ENCODE data around the gene B3GNT5.

Gene B3GNT5

DNA sequence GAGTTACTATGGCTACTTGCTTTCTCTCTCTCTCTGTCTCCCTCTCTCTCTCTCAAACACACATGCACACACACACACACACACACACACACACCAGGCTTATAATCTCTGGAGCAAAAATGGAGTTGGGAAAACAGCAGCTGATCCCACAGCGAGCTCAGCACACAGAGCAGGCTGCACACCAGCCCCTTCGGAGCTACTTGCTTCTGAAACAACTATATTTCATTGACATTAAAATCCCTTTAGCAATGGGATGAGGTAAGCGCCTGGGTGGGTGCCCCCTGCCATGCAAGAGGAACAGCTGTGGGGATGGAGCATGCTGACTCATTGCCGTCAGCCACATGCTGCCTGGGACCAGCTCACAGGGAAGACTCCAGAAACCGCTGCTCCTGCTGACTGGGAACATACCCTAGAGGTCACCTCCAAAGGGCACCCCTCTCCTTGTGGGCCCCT lies 45.7 kb downstream of the B3GNT5 start:
- no peak for DNase-seq

DNA sequence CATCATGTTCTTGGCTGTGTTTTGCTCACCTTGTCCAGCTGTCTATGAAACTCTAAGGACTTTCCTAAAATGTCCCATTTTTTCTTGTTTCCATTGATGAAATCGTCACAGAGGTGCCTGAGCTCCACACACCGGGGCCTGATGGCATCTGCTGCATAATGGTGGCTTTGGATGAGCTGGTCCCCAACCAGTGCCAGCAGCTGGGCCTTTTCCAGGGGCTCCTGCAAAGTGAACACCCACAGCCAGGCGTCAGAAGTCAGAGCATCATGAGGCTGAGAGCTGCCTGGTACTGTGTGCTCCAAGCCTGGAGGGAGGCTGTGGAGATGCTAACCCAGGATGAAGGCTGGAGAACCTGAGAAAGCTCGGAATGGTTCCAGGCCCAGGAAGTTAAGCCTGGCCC lies 46.9 kb downstream of the B3GNT5 start:
- DNase-seq = no peak

DNA sequence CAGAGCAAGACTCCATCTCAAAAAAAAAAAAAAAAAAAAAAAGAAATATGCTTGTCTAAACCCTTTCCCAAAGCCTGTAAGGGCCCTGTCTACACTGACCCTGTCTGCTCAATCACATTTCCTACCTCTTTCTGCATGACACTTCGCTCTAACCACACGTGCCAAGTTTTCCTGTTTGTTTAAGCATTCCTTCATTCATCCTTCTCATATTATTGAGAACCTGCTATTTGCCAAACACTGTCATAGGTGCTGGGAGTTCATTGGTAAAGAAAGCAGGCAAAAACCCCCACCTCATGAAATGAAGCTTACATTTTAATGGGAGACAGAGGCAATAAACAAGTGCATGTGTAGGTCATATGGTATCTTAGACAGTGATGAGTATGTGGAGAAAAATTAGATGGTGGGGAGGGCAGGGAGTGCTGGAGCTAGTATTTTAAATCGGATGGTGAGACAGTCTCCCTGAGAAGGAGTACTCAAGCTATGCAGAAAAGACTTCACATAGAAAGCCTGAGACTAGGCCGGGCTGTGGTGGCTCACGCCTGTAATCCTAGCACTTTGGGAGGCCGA lies 48.0 kb downstream of the B3GNT5 start:
- no peak for DNase-seq

DNA sequence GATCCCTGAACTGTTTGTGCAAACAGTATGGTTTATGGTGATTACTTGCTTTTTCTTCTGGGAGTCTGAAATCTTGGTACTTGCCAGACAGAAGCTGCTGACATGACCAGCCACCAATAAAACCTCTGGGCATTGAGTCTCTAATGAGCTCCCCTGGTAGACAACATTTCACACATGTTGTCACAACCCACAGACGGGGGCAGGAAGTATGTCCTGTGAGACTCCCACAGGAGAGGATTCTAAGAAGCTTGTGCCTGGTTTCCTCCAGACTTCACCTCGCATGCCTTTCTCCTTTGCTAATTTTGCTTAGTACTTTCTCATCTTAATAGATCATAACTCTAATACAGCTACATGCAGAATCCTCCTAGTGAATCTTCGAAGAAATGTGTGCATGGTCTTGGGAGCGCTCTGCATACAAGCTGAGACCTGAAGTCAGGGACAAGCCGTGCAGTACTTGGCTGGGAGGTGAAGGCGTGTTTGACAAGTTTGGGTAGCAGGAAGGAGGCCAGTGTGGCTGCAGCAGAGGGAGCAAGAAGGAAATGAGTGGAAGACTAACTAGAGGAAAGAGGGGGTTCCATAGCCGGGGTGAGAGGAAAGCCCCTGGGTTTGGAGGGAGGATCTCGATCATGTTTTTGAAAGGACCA lies 49.0 kb downstream of the B3GNT5 start:
- no peak for DNase-seq

DNA sequence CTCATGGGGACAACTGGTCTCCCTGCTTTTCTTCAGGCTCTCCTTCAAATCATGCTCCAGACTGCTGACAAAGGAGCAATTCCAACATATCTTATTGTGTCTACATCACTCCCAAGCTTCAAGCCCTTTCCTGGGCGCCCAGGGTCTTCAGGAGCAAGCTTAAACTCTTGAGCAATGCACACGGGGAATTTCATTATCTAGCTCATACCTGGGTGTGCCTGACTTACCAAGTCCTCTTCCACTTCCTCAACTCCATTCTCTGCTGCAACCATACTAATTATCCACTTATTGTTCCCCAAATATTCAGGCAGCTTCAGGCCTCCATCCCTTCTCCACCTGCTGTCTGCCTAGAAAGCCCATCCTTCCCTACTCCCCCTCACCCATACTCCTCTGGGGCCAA lies 50.6 kb downstream of the B3GNT5 start:
- DNase-seq = no peak

DNA sequence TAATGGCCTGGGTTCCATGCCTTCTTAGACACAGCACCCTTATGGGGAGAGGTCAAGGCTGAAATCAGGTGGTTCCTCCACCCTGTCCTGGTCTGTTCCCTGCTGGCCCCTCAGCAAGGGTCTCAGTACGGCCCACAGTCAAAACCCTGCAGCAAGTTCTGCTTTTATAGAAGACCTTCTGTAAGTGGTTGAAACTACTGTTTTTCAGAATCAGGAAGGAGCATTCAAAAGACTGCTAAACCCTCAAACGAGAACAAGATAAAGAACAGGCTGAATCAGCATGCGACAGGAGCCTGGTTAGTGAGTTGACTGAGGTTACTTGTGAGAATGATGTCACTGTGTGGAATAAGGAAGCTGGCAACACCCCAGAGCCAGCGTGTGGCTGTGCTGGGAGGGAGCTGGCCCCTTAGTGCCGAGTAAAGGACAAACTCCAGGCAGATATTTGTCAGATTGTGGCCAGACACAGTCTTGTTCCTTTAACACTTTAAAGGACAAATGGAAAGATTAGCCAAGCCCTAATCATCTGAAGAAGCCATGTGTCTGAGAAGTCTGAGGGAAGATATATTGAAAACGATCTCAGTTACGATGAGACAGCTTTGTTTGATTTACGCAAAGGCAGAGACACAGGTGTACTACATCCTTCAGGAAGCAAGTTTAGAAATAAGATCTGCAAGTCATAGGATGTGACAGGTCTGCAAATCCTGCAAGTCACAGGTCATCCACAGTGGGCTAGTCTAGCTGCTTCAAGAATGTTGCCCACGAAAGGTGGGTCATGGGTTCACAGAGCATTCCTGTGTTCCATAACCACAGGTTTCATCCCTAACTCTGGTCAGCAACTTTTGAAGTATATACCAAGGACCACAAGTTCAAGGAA lies 54.0 kb downstream of the B3GNT5 start:
- no peak for DNase-seq

DNA sequence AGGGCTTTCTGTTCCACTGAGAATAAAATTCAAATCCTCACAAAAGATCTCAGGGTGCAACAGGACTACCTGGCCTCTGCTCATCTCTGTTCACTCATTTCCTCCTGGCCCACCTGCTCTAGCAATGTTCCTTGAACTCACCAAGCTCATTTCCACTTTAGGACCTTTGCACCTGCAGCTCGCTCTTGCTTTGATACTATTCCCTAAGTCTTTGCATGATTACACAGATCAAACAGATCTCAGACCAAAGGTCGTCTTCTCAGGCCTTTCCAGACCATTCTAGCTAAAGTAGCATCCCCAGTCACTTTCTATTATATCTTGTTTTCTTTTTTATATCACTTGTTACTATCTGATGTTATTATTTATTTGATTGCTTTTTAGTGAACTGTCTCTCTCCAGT lies 54.7 kb downstream of the B3GNT5 start:
- DNase-seq = no peak

DNA sequence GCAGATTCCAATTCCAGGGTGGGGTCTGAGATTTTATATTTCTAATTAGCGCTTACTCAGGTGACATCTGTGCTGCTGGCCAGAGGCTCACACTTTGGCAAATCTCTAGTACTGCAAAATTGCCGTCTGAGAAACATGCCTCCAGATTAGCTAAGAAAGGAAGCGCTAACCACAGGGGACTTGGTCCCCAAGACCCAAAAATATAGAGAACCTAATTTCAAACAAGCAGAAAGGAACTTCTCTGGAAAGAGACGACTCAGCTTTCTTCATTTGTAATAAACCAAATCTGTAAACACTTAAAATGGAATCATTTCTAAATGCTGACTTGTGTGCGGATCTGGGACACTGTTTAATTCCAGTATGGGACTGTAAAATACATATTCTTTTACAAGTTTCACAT lies 55.7 kb downstream of the B3GNT5 start:
- DNase-seq = no peak

DNA sequence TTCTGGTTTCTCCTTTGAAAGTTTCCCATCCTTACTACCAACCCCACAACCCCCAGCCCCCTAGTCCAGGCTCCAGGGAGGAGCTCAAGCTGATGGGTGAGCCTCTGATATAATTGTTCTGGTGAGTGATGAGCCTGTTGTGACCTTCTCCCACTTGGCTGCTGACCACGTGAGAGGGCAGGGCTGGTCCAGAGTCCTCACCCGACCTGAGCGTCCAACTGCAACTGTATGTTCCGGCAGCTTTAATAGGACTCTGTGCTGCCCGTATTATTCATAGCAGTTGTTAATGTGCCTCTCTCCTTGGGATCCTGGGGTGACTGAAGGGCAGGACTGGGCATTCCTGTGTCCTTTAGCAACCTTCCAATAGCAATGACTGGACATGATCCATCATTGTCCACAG lies 56.2 kb downstream of the B3GNT5 start:
- no peak for DNase-seq

DNA sequence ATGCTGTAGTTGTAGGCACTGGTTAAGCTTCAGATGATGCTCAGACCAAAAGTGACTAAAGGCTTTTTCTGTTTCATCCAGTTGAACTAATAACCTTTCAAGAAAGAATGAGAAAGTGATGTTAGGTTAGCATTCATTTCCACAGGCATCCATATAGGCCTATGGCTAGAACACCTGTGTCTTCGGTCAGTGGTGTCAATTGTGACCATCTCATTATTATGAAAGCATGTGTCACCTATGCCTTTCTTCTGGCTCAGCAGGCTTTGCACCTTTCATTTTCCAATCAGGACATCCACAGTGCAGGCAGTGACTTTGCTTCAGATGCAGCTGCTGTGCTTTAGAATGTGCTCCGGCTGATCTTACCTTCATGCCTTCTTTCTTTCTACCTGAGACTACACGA lies 57.9 kb downstream of the B3GNT5 start:
- no peak for DNase-seq

DNA sequence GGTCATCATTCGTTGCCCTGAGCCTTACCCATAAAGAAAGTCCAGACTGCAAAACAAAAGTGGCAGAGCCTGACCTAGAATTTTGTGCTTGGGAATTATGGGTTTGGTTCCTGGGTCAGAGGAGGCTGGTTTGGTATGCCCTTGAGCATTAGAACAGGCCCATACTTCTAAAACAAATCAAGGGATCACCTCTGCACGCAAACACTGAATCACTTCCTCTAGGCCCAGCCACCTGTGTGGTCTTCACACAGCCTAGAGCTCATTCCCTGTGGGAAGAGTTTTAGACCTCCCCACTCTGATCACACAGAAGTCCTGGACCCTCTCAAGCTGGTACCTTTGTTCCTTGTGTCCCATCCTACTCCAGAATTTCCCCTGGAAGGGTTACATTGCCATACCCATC lies 59.4 kb downstream of the B3GNT5 start:
- DNase-seq = no peak

DNA sequence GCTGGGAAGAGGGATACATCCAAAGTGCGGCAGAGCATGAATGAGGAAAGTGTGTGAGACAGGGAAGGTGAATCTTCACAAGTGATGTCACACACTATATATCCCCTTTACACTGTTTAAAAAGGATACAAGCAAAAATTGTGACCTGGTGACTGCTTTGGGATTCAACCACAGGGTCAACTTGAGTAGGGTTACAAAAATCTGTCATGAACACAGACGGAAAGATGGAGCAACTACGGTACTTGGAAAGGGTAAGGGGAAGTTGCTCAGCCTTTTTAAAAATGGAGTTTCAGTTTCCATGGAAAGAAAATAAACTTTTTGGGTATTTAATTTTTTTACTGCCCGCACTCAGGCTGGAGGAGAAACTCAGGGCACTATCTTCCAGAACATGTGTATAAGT lies 60.3 kb downstream of the B3GNT5 start:
- DNase-seq = no peak

DNA sequence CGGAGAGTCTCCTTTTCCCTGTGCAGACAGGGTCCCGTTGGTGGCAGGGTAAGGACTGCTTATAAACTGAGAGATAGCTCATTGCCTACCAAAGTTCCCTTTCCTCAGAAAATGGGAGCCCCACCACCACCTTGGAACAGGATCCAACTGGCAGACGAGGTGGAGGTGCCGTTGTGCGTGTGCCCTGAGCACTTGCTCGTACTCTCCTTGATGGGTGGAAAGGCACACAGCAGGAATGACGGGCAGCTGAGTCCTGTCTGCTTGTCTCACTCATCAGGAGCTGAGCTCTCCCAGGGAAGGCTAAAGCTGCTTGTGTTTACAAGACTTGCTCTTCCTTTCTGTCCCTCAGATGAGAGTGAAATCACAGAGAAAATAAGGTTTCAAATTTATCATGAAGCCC lies 60.7 kb downstream of the B3GNT5 start:
- no peak for DNase-seq

DNA sequence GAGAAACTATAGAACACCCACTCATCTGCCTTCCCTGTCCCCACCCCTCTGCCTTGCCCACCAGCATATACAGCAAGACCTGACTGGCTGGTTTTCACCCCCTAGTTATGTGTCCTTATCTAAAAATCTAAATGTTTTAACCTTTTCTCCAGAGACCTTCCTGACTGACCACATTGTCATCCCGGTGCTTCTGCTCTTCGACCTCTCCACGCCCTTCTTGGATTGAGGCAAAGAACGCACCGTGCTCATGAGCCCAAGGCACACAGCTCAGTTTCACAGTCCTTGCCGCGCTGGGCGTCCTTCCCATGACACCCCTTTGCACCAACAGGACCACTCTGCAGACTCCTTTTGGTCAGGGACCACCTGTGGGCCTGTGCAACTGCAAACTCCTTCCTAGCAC lies 62.7 kb downstream of the B3GNT5 start:
- DNase-seq = no peak

DNA sequence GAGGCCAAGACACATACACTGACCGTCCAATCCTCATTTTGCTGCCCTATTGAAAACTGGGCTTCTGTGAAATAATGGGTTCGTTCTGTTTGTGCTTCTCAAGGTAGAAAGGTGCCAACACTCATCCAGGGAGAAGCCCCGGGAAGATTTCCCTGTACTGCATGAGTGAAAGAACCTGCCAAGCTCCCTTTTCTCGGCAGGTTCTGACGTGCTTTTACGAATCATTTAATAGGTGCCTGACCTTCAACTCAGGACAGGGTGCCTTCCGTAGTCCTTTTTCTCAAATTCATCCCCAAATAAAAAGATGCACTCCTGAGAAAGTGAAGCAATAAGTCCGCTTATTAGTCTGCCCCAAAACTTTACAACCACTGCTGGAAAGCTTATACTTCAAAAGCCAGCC lies 64.2 kb downstream of the B3GNT5 start:
- DNase-seq = no peak

DNA sequence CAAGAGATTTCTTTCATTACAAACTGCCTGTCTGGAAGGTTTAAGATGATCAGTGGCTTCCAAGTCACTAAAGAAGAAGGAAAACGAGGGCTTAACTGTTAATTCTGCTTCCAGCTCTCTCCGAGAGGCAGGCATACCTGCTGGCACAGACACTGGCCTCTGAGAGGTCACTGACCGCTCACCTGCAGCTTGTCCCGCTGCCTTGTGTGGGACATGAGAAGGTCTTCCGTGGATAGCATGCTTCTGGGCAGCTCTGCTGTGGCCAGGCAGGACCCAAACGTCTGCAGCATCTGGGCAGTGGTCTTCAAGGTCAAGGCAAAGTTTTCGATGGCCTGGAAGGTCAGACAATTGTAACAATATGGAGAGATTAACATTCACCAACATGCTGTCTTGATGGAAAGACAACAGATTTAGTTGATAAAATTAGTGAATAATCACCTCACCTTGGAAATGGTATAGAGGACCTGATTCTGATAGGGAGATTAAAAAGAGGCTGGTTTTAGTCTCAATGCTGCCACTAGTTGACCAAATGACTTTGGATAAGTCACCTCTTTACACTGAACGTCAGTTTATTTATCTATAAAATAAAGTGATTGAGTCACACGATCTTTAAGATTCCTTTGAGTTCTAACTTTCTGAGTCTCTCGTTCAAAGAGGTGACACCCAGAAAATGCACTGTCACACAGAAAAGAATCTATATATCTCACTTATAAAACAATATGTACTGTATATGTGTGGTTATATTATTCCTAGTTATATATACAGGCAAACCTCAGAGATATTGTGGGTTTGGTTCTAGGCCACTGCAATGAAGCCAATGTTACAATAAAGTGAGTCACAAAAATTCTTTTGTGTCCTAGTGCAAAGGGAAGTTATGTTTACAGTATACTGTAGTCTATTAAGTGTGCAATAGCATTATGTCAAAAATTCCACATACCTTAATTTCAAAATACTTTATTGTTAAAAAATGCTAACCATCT lies 65.1 kb downstream of the B3GNT5 start:
- peak; percentile 25 for DNase-seq

DNA sequence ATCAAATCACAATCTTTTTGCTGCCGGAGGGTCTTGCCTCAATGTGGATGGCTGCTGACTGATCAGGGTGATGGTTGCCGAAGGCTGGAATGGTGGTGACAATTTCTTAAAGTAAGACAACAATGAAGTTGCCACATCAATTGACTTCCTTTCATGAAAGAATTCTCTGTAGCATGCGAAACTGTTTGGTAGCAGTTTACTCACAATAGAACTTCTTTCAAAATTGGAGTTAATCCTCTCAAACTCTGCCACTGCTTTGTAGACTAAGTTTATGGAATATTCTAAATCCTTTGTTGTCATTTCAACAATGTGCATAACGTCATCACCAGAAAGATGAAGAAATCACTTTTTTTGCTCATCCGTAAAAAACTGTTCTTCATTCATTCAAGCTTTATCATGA lies 65.8 kb downstream of the B3GNT5 start:
- DNase-seq = no peak

DNA sequence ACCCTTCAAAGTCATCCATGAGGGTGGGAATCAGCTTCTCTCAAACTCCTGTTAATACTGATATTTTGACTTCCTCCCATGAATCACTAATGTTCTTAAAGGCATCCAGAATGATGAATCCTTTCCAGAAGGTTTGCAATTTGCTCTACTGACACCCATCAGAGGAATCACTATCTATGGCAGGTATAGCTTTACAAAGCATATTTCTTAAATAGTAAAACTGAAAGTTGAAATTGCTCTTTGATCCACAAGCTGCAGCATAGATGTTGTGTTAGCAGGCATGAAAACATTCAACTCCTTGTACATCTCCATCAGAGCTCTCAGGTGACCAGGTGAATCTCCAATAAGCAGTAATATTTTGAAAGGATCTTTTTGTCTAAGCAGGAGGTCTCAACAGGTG lies 66.3 kb downstream of the B3GNT5 start:
- no peak for DNase-seq

Data from NCI-H1436 (cell line).